CD14-positive monocyte (primary cell): ENCODE results near the gene TMEM141. TPM values are rescaled to one million over a fixed set of nuclear protein-coding genes. Genes with fewer than 3 reads are reported as not detected.

Experiments
- DNase-seq, 3 donors: peaks; one replicate each; pipeline ENCODE4 v3.0.0-alpha.2; 2011 to 2022
- H2AFZ ChIP-seq: 2 replicates; pipeline ENCODE4 v1.6.0; 2012; ENCODE audit warnings: mild to moderate bottlenecking, low read depth, low read length, inconsistent platforms; ENCODE audit not compliant: insufficient read depth, poor library complexity, severe bottlenecking
- H3K27ac ChIP-seq, 2 donors: 1 replicate in 1 of 2; 2 replicates in 1 of 2; pipeline ENCODE4 v1.5.1; 2012 to 2013; ENCODE audit warnings: low read length in 2 of 2, control low read depth in 1 of 2, inconsistent platforms in 1 of 2, low read depth in 1 of 2, mild to moderate bottlenecking in 1 of 2
- H3K27me3 ChIP-seq, 2 donors: one replicate each; pipeline versions ENCODE4 v1.6.0 to v1.6.1; 2011 to 2013; ENCODE audit warnings: low read length in 2 of 2; ENCODE audit not compliant: control insufficient read depth in 2 of 2, insufficient read depth in 2 of 2
- H3K36me3 ChIP-seq, 2 donors: replicated peaks in 1 of 2; 1 replicate in 1 of 2; 2 replicates in 1 of 2; pipeline versions ENCODE4 v1.5.1 to v1.6.1; 2012 to 2013; ENCODE audit warnings: low read length in 2 of 2, control low read depth in 1 of 2, inconsistent platforms in 1 of 2, mild to moderate bottlenecking in 1 of 2; ENCODE audit not compliant: insufficient read depth in 2 of 2, control insufficient read depth in 1 of 2
- H3K4me1 ChIP-seq, 2 donors: 1 replicate in 1 of 2; 2 replicates in 1 of 2; pipeline versions ENCODE4 v1.5.1 to v1.6.1; 2012 to 2013; ENCODE audit warnings: low read length in 2 of 2, control low read depth in 1 of 2, inconsistent platforms in 1 of 2, mild to moderate bottlenecking in 1 of 2, moderate library complexity in 1 of 2; ENCODE audit not compliant: insufficient read depth in 2 of 2, control insufficient read depth in 1 of 2
- H3K4me2 ChIP-seq: replicated peaks from 2 replicates; pipeline ENCODE3; 2012; ENCODE audit warnings: low read length, moderate library complexity, mild to moderate bottlenecking; ENCODE audit not compliant: poor library complexity, severe bottlenecking; ENCODE audit errors: extremely low read depth
- H3K4me3 ChIP-seq, 3 experiments: fragments of 200-600 bp in 1 of 3; sonication (generic) in 1 of 3; replicated peaks in 1 of 3; 1 replicate in 2 of 3; 2 replicates in 1 of 3; pipeline ENCODE4 v1.5.1; 2011 to 2013; ENCODE audit warnings: low read length in 3 of 3, mild to moderate bottlenecking in 3 of 3, control low read depth in 2 of 3, low read depth in 2 of 3, inconsistent platforms in 1 of 3, moderate library complexity in 1 of 3
- H3K79me2 ChIP-seq: 2 replicates; pipeline ENCODE4 v1.6.0; 2012; ENCODE audit warnings: mild to moderate bottlenecking, control low read depth, inconsistent platforms, low read length, moderate library complexity; ENCODE audit not compliant: insufficient read depth
- H3K9ac ChIP-seq: 2 replicates; pipeline ENCODE4 v1.6.0; 2017; ENCODE audit warnings: low read length, mild to moderate bottlenecking; ENCODE audit not compliant: insufficient read depth, poor library complexity, severe bottlenecking
- H3K9me3 ChIP-seq, 2 donors: replicated peaks in 1 of 2; 1 replicate in 1 of 2; 2 replicates in 1 of 2; pipeline versions ENCODE4 v1.5.1 to v1.6.1; 2012 to 2013; ENCODE audit warnings: low read length in 2 of 2, control low read depth in 1 of 2; ENCODE audit not compliant: control insufficient read depth in 1 of 2, insufficient read depth in 1 of 2
- H4K20me1 ChIP-seq: 2 replicates; pipeline ENCODE4 v1.6.0; 2012; ENCODE audit warnings: mild to moderate bottlenecking, low read length, control low read depth, moderate library complexity; ENCODE audit not compliant: insufficient read depth
- H3K27ac Mint-ChIP-seq, 7 donors: one replicate each; pipeline ENCODE4 v1.8.0; 2020; ENCODE audit warnings: mild to moderate bottlenecking in 7 of 7, mixed read lengths in 7 of 7, moderate library complexity in 6 of 7, inconsistent platforms in 2 of 7
- H3K27me3 Mint-ChIP-seq, 3 donors: one replicate each; pipeline ENCODE4 v1.8.0; 2021 to 2022; ENCODE audit warnings: low read depth in 3 of 3, mild to moderate bottlenecking in 3 of 3, mixed read lengths in 3 of 3, moderate library complexity in 3 of 3, inconsistent platforms in 1 of 3
- H3K36me3 Mint-ChIP-seq, 2 donors: one replicate each; pipeline ENCODE4 v1.8.0; 2020; ENCODE audit warnings: mixed read lengths in 2 of 2, inconsistent platforms in 1 of 2, mild to moderate bottlenecking in 1 of 2
- H3K4me1 Mint-ChIP-seq: one replicate; pipeline ENCODE4 v1.8.0; 2020; ENCODE audit warnings: mild to moderate bottlenecking, mixed read lengths
- H3K4me3 Mint-ChIP-seq, 2 donors: one replicate each; pipeline ENCODE4 v1.8.0; 2020; ENCODE audit warnings: mild to moderate bottlenecking in 2 of 2, mixed read lengths in 2 of 2, moderate library complexity in 1 of 2
- H3K9me3 Mint-ChIP-seq, 7 donors: one replicate each; pipeline ENCODE4 v1.8.0; 2020 to 2022; ENCODE audit warnings: mixed read lengths in 7 of 7, mild to moderate bottlenecking in 6 of 7, moderate library complexity in 6 of 7, inconsistent platforms in 2 of 7
- WGBS: methylation state at CpG from one replicate; pipeline ENCODE4 v1.1.5; 2013; ENCODE audit warnings: missing lambda C conversion rate; ENCODE audit not compliant: insufficient coverage; 5-methylcytosine and 5-hydroxymethylcytosine counted together
- intact Hi-C, 2 donors: fragments of 100-400 bp; cut with micrococcal nuclease; formaldehyde crosslinking; loops; one replicate each; pipeline versions ENCODE4 v1.15.0 to v1.15.1; 2023
- polyA plus RNA-seq, 3 donors: library from polyadenylated mRNA; depleted of rRNA in 1 of 3; unstranded in 2 of 3; stranded (reverse) in 1 of 3; fragments of 300-500 nt in 2 of 3; fragments of >200 nt in 1 of 3; fragmentation: Illumina TruSeq in 2 of 3; gene quantifications; 1 replicate in 2 of 3; 2 replicates in 1 of 3; pipeline ENCODE4 v1.2.3, GENCODE V29; 2012 to 2021
- TF ChIP-seq, protein P1 (sequence below): fragments of 200-600 bp; IDR thresholded peaks from one replicate; pipeline ENCODE4 v1.8.0; 2022; ENCODE audit warnings: antibody characterized with exemption, mild to moderate bottlenecking

TMEM141 gene
- polyA plus RNA-seq, 3 donors: 33.1 to 47.2 (median 39.2) TPM

DNA sequence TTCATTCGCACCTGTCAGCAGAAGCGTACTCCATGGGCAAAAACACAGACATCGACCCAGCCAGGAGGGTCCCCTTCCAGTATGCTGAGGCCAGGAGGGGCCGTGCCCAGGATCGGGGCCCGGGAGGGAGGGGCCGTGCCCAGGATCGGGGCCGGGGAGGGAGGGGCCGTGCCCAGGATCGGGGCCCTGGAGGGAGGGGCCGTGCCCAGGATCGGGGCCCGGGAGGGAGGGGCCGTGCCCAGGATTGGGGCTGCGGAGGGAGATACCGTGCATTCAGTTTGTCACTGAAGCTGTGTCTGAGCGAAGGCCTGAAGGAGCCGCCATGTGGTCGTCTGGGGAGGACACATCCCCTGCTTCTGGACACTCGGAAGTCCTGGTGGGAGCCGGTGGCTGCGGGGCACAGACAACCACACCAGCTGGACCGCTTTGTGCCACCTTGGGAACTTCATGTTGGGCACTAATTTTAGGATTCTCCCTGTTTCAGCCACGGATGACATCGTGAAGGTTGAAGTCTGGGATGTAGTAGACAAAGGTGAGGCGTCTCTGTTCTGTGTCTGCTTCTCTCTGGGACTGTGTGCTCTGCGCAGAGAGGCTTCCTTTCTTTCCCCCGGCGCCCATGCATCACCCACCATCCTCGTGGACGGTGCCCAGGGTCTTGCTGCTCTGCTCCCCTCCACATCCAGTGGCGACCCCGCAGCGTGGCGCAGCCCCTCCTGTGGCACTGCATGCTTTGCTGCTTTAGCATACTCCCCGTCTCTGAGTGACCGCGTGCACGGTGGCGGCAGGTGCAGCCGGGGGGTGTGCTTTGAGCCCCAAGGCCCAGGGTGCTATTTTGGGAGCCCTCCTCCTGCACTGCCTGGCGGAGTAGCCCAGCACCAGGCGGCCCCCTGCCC is 34.4 kb downstream of the TMEM141 start:
- peaks cover 6 to 8% (median 7%) of the 10 kb centered on the region in 3 donors for H3K27me3 Mint-ChIP-seq
- Histone ChIP-seq H4K20me1 (peaks cover 35% of the 10 kb centered on the region), H3K4me3 (no peak overlapping the region), H3K9ac (no peak overlapping the region), H3K36me3 (peaks cover 62 to 76% of the 10 kb centered on the region in 2 donors), H2AFZ (no peak overlapping the region), H3K27me3 (peaks cover 0 to 6% of the 10 kb centered on the region in 2 donors), H3K27ac (no peak overlapping the region), H3K9me3 (no peaks in the 10 kb centered on the region), H3K4me2 (no peak overlapping the region), H3K4me1 (peaks cover 6 to 14% of the 10 kb centered on the region in 2 donors), H3K79me2 (peaks cover 3% of the 10 kb centered on the region)
- no peak overlapping the region for H3K4me3 Mint-ChIP-seq
- 96% methylated on average over 29 of the region's 44 CpGs for WGBS
- intact Hi-C loops: no loop called here
- TF ChIP-seq, protein P1, sequence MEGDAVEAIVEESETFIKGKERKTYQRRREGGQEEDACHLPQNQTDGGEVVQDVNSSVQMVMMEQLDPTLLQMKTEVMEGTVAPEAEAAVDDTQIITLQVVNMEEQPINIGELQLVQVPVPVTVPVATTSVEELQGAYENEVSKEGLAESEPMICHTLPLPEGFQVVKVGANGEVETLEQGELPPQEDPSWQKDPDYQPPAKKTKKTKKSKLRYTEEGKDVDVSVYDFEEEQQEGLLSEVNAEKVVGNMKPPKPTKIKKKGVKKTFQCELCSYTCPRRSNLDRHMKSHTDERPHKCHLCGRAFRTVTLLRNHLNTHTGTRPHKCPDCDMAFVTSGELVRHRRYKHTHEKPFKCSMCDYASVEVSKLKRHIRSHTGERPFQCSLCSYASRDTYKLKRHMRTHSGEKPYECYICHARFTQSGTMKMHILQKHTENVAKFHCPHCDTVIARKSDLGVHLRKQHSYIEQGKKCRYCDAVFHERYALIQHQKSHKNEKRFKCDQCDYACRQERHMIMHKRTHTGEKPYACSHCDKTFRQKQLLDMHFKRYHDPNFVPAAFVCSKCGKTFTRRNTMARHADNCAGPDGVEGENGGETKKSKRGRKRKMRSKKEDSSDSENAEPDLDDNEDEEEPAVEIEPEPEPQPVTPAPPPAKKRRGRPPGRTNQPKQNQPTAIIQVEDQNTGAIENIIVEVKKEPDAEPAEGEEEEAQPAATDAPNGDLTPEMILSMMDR: no peak
- no peak for DNase-seq
- peaks cover 45 to 81% of the 10 kb centered on the region in 2 donors for H3K36me3 Mint-ChIP-seq
- H3K9me3 Mint-ChIP-seq: peaks cover 0 to 2% (median 0%) of the 10 kb centered on the region in 7 donors
- peaks cover 7% of the 10 kb centered on the region for H3K4me1 Mint-ChIP-seq
- no peak overlapping the region for H3K27ac Mint-ChIP-seq

DNA sequence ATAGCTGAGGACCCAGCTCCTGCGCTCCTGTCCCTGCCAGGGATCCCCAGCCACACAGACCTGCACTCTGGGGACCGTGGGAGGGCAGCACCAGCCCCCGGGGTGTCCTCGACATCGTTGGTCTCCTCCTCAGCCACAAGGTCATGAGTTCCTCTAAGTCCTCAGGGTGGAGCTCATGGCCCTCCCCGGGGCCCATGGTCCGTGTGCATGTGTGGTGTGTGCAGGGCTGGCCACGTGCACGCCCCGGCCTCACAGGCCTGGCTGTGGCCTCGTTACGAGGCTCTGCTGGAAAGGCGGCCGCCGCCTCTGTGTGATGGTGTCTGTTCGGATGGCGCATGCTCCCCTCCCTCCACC is 35.0 kb downstream of the TMEM141 start:
- H3K4me1 ChIP-seq: peaks cover 0 to 8% of the 10 kb centered on the region in 2 donors
- no peaks in the 10 kb centered on the region for H3K9me3 ChIP-seq
- peak overlapping the region in 1 of 7 donors; percentile 20 for H3K27ac Mint-ChIP-seq
- no peaks in the 10 kb centered on the region for H3K79me2 ChIP-seq
- peaks cover under 1 to 2% (median under 1%) of the 10 kb centered on the region in 3 donors for H3K27me3 Mint-ChIP-seq
- intact Hi-C loops: no loop called here
- H3K36me3 ChIP-seq: peaks cover 68 to 82% of the 10 kb centered on the region in 2 donors
- DNase-seq: no peak
- 96% methylated on average over 9 of the region's 17 CpGs for WGBS
- peaks cover 0 to under 1% of the 10 kb centered on the region in 2 donors for H3K27me3 ChIP-seq
- no peak overlapping the region for H3K27ac ChIP-seq
- H2AFZ ChIP-seq: no peak overlapping the region
- H3K4me3 ChIP-seq: no peak overlapping the region
- peaks cover 28% of the 10 kb centered on the region for H4K20me1 ChIP-seq
- H3K9ac ChIP-seq: no peak overlapping the region
- no peak overlapping the region for H3K4me3 Mint-ChIP-seq
- peaks cover 48 to 83% of the 10 kb centered on the region in 2 donors for H3K36me3 Mint-ChIP-seq
- H3K4me1 Mint-ChIP-seq: peaks cover under 1% of the 10 kb centered on the region
- no peak overlapping the region for H3K4me2 ChIP-seq
- H3K9me3 Mint-ChIP-seq: peaks cover 0 to under 1% (median 0%) of the 10 kb centered on the region in 7 donors
- TF ChIP-seq, protein P1: no peak
